Erythroblast (primary cell): Measurements from ENCODE around the gene THYN1.

ENCODE experiments used
- DNase-seq, 2 experiments: peaks; one replicate each; lab custom pipeline; 2025; lab: John Stamatoyannopoulos, UW
- GATA1 ChIP-seq: IDR thresholded peaks from 2 replicates; pipeline ENCODE4 v1.6.1; 2011; ENCODE audit warnings: low read depth, mild to moderate bottlenecking, control low read depth, low read length, moderate library complexity
- POLR2A ChIP-seq: IDR thresholded peaks from 2 replicates; pipeline ENCODE4 v1.6.1; 2011; ENCODE audit warnings: mild to moderate bottlenecking, low read length

The THYN1 gene

DNA sequence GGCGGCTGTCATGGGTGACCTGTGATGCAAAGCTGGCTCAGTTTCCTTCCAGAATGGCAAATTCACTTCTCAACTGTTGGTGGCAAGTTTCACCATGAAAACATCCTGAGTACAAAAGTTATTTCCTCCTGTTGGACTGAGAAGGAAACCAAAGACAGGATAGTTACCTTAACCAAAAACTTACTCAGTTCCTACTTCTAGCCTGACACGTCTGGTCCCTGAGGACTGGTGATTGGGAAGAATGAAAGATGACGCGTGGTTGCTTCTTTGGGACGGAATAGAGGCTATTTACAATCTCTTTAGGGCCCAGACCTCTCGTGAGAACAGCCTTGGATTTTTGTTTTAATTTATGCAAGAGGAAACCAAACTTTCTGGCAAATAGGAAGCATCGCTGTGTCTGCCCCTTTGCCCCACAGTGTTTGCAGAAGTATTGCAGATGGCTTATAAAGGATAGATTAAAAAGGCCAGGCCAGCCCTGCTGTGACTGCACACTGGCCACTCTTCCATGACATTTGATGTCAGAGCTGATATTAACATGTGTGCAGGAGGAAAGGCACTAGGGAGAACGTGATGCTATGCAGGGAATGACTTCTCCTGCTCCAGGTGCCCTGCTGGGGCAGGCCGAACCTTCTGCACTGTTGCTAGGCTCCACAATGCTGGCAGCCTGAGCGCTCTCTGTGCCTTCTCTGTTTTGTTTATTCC is 21.0 kb downstream of the THYN1 start:
- no peak for DNase-seq
- TF ChIP-seq GATA1 (no peak), POLR2A (no peak)

DNA sequence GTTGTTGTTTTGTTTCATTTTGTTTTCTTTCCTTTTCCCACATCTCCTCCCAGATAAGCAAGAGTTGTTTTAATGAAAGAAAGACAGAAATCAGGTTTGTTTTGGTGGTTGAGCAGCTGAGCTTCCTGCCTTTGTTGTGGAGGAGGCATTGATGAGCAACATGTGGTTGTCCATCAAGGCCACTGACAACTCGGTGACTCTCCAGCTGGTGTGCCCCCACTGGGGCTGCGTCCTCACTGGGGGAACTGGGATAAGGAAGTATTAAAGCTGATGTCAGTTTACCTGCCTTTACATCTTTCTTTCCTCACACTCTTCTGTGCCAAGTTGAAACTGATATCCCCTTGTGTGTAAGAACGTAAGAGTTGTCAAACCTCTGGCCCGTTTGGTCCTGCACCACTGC is 22.8 kb downstream of the THYN1 start:
- no peak for TF ChIP-seq GATA1
- TF ChIP-seq POLR2A: no peak
- no peak for DNase-seq

DNA sequence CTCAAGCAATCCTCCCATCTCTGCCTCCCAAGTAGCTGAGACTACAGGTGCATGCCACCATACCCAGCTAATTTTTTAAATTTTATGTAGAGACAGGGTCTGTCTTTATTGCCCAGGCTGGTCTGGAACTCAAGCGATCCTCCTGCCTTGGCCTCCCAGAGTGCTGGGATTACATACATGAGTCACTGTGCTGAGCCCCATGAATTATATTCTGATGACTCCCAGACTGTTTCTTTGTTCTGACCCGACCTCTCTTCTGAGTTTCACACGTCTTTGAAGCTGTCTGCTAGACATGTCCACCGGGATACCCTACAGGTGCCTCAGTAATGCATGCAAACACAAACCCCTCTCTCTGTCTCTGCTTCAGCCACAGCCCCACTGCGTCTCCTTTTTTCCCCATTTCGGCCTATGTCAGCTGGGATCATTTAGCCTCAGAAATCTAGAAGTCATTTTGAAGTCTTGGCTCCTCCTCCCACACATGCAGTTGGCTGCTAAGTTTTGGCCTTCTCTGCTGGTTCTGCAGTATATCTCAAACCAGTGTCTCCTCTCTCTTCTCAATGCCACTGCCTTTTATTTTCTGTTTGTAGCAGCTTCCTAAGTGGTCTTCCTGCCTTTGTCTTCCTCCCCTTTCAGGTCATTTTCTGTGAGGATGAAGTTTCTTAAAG is 23.9 kb downstream of the THYN1 start:
- TF ChIP-seq GATA1 (no peak), POLR2A (no peak)
- DNase-seq: no peak

DNA sequence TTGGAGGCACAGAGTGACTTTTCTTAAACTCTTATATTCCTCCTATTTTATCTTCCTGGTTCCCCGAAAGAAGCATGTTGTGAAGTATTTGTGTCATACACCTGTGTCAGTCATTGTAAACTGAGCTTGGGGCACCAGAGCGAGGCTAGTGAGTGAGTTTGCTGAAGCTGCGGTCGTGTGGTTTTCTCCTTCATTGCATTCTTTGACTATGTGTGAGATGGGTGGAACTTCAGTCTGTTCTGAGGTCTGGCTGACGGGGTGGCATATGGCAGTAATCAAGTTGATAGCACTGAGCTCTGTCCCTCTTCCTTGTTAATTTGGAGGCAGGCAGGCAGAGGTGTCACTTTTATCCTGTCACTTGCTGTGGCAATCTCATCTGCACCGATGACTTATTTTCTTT is 24.5 kb downstream of the THYN1 start:
- DNase-seq: no peak
- TF ChIP-seq GATA1 (no peak), POLR2A (no peak)

DNA sequence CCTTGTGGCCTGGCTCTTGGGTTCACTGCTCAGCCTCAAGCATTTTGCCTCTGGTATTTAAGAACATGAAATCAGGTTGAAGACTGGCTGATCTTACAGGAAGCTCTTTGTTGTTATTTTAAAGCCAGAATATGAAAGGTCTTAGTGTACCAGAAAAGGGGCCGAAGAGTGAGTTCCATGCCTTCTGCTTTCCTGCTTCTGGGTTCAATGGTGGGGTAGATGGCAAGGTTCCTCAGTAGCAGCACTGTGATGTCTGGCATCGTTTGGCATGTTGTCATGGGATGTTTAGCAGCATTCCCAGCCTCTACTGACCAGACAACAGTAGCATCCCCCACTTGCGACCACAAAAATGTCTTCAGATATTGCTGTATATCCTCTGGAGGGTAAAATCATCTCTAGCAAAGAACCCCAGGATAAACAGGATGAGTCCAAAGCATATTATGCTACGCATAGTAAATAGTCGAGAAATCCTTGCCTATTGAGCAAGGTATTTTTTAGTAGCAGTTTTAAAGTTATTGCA is 26.3 kb downstream of the THYN1 start:
- TF ChIP-seq POLR2A (no peak), GATA1 (no peak)
- no peak for DNase-seq

DNA sequence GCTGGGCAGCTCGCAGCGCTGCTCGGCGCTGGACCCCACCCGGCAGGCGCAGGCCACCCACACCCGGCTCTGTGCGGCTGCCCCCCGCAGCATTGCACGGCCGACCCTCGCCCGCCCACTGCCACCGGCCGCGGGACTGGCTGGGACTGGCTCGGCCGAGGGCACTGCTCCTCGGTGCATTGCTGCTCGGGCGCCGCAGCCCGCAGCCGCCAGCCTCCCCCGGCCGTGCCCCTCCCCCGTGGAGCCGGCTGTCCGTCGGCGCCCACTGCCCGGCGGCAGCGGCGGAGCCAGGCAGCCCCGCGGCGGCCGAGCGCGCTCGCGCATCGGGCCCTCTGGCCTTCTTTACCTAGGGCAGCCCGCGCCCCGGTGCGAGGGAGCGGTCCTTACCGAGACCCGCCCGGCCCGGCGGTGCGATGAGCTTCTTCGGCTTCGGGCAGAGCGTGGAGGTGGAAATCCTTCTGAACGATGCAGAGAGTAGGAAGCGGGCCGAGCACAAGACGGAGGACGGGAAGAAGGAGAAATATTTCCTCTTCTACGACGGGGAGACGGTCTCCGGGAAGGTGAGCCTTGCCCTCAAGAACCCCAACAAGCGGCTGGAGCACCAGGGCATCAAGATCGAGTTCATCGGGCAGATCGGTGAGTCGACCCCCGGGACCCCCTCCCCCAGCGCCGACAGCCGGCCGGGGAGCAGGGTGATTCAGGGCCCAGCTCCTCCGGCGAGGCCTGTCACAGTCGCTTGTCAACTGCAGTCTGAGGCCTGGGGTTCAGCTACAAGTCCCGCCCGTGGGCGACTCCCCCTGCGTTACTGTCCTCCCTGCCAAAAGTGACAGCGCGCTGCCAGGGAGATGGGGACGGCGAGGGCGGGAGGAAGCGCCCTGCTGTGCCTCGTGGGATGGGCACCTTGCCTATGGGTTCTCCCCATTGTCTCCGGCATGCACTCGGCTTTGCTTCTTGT is 28.2 kb downstream of the THYN1 start:
- TF ChIP-seq POLR2A: peak; percentile 62
- TF ChIP-seq GATA1: no peak
- DNase-seq: peak; percentile 85 to 86

DNA sequence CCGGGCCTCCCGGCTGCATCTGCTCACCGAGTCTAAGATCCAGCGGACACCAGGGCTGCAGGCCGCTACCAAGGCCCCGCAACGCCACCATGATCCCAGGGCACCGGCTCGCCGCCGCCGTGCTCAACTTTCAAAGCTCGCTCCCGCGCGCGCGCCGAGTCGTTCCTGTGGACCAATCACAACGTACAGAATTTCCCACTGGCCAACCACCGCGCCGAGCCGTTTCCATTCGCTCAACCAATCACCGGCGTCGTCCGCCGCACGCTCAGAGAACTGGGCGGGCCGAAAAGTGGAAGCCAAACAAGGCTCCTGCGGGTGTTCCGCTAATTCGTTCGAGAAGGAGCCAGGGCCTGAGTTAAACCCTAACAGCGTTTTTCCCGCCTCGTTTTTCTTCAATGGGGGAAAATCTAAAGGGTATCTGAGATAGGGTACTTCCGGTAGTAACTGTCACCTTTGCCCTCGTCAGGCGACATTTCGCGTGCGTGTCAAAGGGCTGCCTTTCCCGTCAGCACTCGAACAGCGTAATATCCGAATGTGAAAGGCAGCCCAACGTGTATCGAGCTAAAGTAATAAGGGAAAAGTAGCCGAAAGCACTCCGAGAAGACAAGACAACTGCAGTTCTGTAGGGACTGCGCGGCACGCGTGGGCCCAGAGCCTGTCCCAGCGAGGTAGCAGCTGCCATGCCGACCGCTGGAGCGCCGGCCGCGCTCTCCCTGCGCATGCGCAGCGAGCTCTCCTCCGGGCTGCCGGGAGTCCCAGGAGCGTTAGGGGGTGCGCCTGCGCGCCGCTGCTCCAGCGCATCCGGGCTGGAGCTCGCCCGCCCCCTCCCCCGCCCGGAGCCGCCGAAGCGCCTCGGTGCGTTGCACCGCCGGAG is 29.1 kb downstream of the THYN1 start, which contains the start of the genes NCAPD3 and VPS26B:
NCAPD3 (minus strand) TSS at position 132 of the 874 bp plus-strand sequence; CDS start at position 91, 41 bp downstream.
VPS26B (plus strand) TSS at position 836 of the 874 bp plus-strand sequence. CDS start 452 bp downstream, outside the sequence.
- TF ChIP-seq GATA1 (no peak), POLR2A (peak; percentile 99)
- peak; percentile 97 for DNase-seq

DNA sequence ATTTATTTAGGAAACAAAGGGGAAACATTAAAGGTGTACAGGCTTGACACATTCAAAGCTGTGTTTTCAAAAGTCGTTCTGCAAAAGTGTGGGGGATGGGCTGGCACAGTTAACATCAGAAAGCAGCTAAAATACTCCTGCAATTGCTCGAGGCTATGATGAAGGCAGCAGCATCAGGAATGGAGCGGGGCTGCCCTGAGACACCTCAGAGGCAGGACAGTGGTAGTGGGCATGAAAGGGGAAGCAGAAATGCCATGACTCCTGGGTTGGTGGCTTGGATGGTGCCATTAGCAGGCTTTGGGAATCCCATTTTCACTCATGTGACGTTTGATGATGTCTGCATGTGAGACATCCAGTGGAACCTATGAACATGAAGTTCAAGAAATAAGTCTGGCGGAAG is 30.0 kb downstream of the THYN1 start:
- peak; percentile 41 to 62 for DNase-seq
- no peak for TF ChIP-seq GATA1
- no peak for TF ChIP-seq POLR2A

DNA sequence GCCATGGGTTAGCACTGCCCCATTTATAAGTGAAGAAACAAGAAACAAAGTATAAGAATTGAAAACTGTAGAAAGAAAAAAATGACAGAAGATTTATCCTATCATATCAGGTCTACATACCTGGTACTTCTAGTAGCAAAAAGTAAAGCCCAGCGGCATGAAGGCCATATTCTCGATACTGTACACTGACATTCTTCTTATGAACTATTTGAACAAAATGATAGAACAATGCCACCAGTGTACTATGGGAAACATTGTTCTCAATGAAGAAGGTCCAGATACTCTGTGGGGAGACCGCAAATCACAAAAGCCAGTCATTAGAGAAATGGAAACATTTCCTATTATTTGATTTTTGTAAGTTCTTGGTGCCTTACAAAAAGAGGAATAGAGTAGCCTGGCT is 36.3 kb downstream of the THYN1 start:
- DNase-seq: no peak
- TF ChIP-seq GATA1 (no peak), POLR2A (no peak)

DNA sequence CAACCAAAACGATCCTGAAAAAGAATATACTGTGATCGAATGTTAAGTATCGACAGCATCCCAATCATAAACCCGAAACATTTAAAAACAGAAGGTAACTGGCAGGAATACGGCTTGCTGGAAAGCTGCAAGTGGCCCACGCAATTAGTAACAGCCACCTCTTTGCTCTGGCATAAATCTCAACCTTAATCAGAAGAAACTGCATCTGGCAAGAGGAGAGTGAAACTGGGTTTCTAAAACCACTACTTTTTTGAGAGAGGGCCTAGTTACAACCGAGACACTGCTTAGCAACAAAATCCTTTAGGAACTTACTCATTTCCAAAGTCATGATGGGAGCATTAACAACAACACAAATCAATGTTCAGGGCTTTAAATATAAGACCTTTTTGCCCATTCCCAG is 37.3 kb downstream of the THYN1 start:
- no peak for TF ChIP-seq POLR2A
- no peak for TF ChIP-seq GATA1
- no peak for DNase-seq

DNA sequence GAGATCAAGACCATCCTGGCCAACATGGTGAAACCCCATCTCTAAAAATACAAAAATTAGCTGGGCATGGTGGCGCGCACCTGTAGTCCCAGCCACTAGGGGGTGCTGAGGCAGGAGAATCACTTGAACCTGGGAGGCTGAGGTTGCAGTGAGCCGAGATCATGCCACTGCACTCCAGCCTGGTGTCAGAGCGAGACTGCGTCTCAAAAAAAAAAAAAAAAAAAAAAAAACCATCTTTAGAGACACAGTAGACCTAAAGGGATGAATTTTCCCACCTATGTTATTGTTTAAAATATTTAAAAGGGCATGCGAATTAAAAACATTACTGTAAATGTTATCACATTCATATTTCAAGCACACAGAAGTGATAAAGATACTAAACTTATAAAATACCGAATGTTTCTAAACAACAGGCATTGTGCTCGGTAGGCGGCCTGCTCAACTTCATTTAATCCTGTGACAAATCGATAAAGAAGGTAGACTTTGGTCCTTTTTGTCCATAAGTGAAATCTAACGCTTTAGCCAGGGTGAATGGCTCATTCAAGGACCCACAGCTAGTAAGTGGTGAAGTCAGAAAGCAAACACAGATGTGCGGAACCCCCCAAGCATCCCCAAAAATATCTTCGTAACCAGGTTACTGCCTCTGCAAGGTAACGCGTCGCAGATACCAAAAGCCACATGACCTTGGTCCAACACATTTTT is 45.5 kb downstream of the THYN1 start:
- TF ChIP-seq GATA1: no peak
- TF ChIP-seq POLR2A: no peak

DNA sequence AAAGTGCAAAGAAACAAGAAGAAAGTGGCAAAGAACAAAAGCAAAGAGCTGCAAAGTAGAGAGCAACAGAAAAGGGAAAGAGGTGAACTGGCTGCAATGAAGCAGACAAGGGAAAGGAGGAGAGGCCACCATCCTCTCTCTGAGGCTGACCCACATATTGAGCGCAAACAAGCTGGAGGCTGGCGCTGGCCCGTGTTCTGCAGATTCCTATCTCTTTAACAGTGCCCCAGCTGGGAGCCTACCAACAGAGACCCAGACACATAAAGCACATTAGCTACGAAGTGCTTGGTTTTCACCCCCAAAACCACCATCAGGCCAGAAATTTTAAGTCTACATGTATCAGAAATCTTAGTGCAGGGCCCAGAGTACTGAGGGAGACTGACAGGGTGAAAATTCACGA is 47.0 kb downstream of the THYN1 start:
- no peak for DNase-seq
- no peak for TF ChIP-seq GATA1
- TF ChIP-seq POLR2A: no peak

More for the DNA sequence above, 45.5 kb downstream of the THYN1 start:
- peak; percentile 58 to 76 for DNase-seq

DNA sequence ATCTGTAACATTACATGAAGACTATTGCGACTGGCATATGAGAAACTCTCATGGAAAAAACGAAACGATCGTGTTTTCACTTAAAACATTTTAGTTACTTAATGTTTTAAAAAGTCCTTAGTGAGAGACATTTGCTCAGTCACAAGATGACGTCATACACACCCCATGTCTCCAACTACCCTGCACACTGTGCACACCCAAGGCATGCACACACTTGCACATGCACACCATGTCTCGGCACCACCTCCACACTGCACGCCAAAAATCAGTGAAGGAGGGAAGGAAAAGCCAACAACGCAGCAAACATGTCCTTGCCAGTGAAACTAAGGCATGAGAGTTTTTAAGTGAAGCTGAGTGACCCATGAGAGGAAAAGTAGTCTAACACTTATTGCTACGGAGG is 47.4 kb downstream of the THYN1 start:
- TF ChIP-seq GATA1: no peak
- TF ChIP-seq POLR2A: no peak
- DNase-seq: no peak
